Measurements from ENCODE around the gene SLC25A3.

SLC25A3 gene

GRCh38 chr12:98559666-98560065, 33.8 kb upstream of the SLC25A3 start:
- ChIA-PET CTCF (no interaction called here), POLR2A (no interaction called here)
- Histone ChIP-seq H3K4me1 (ENCODE audit: control insufficient read depth, insufficient read depth, low read length) (no peaks in the 10 kb centered on the region), H3K27ac (ENCODE audit: extremely low read depth, low read depth, low read length) (no peak overlapping the region), H3K36me3 (ENCODE audit: control insufficient read depth in 2 of 2, insufficient read depth in 1 of 2, low read length in 2 of 2) (no peaks in the 10 kb centered on the region), H3K4me3 (ENCODE audit: low read depth, low read length) (no peak overlapping the region), H3K9me3 (ENCODE audit: control insufficient read depth, insufficient read depth, low read depth, low read length) (no peaks in the 10 kb centered on the region)
- TF ChIP-seq SCRT2 (tag by site-specific recombination; IDR thresholded peaks at IDR 0.05) (no peak), ZNF114 (tag by site-specific recombination; IDR thresholded peaks at IDR 0.05) (no peak)

- H3K4me3 ChIP-seq (ENCODE audit: low read depth, low read length), result no peak overlapping the region
- H3K9me3 ChIP-seq (ENCODE audit: control insufficient read depth, insufficient read depth, low read depth, low read length), result no peaks in the 10 kb centered on the region
- H3K4me1 ChIP-seq (ENCODE audit: control insufficient read depth, insufficient read depth, low read length), result no peaks in the 10 kb centered on the region
- ChIA-PET CTCF (interaction anchor here (0.8 kb wide), 1 partner anchor 9 kb away, joined by 5 read pairs; no protein-coding TSS in a partner anchor), POLR2A (no interaction called here)
- TF ChIP-seq SP2 (tag by site-specific recombination; IDR thresholded peaks at IDR 0.05) (no peak), ZNF335 (tag by site-specific recombination; conservative IDR thresholded peaks at IDR 0.05) (no peak), GLI2 (tag by site-specific recombination; IDR thresholded peaks at IDR 0.05; ENCODE audit: borderline replicate concordance, low read depth) (no peak), ZNF148 (tag by site-specific recombination; IDR thresholded peaks at IDR 0.05; ENCODE audit: borderline replicate concordance) (no peak), PBX3 (CRISPR knock-in tag; IDR thresholded peaks at IDR 0.05) (no peak), ZNF768 (tag by site-specific recombination; IDR thresholded peaks at IDR 0.05) (no peak), ZFP41 (tag by site-specific recombination; IDR thresholded peaks at IDR 0.05; ENCODE audit: borderline replicate concordance) (no peak), ZNF16 (tag by site-specific recombination; IDR thresholded peaks at IDR 0.05; ENCODE audit: low read depth) (no peak), ZNF146 (tag by site-specific recombination; IDR thresholded peaks at IDR 0.05) (no peak), ELK4 (IDR thresholded peaks at IDR 0.05; ENCODE audit: borderline replicate concordance, low read depth, low read length) (no peak), ZNF580 (tag by site-specific recombination; IDR thresholded peaks at IDR 0.05) (no peak), YY2 (tag by site-specific recombination; IDR thresholded peaks at IDR 0.05) (no peak), GFI1B (tag by site-specific recombination; IDR thresholded peaks at IDR 0.05) (no peak)
- no peaks in the 10 kb centered on the region for H3K36me3 ChIP-seq (ENCODE audit: control insufficient read depth in 2 of 2, insufficient read depth in 1 of 2, low read length in 2 of 2)
- no peak overlapping the region for H3K27ac ChIP-seq (ENCODE audit: extremely low read depth, low read depth, low read length)
Measured at GRCh38 chr12:98561846-98562245, 31.6 kb upstream of the SLC25A3 start.

GRCh38 chr12:98572010-98572409, 21.5 kb upstream of the SLC25A3 start:
- POLR2A ChIA-PET, result interaction anchor here (1.8 kb wide), 1 partner anchor 21 kb away, joined by 6 read pairs; the partner anchor contains the start of gene SLC25A3
- Histone ChIP-seq H3K9me3 (ENCODE audit: control insufficient read depth, insufficient read depth, low read depth, low read length) (no peaks in the 10 kb centered on the region), H3K36me3 (ENCODE audit: control insufficient read depth in 2 of 2, insufficient read depth in 1 of 2, low read length in 2 of 2) (no peaks in the 10 kb centered on the region), H3K4me3 (ENCODE audit: low read depth, low read length) (no peak overlapping the region), H3K27ac (ENCODE audit: extremely low read depth, low read depth, low read length) (no peak overlapping the region), H3K4me1 (ENCODE audit: control insufficient read depth, insufficient read depth, low read length) (no peaks in the 10 kb centered on the region)
- CTCF ChIA-PET, result interaction anchor here (0.6 to 1.6 kb wide), 4 partner anchors 21 to 427 kb away, joined by 3 to 6 read pairs (median 4); no protein-coding TSS in a partner anchor
- no peak for TF ChIP-seq ZBTB17 (tag by site-specific recombination; IDR thresholded peaks at IDR 0.05)
- TF ChIP-seq ZNF335 (tag by site-specific recombination; conservative IDR thresholded peaks at IDR 0.05), result no peak
- no peak for TF ChIP-seq SCRT1 (tag by site-specific recombination; IDR thresholded peaks at IDR 0.05; ENCODE audit: borderline replicate concordance)
- TF ChIP-seq IKZF3 (tag by site-specific recombination; IDR thresholded peaks at IDR 0.05), result no peak
- no peak for TF ChIP-seq ZNF416 (tag by site-specific recombination; IDR thresholded peaks at IDR 0.05)
- TF ChIP-seq ZNF645 (tag by site-specific recombination; IDR thresholded peaks at IDR 0.05), result no peak
- no peak for TF ChIP-seq ZNF169 (tag by site-specific recombination; IDR thresholded peaks at IDR 0.05)
- no peak for TF ChIP-seq ZNF664 (tag by site-specific recombination; IDR thresholded peaks at IDR 0.05)
- no peak for TF ChIP-seq ZBTB26 (tag by site-specific recombination; optimal IDR thresholded peaks at IDR 0.05)
- TF ChIP-seq ZNF792 (tag by site-specific recombination; IDR thresholded peaks at IDR 0.05), result no peak
- no peak for TF ChIP-seq ZNF223 (tag by site-specific recombination; IDR thresholded peaks at IDR 0.05)
- TF ChIP-seq ZNF555 (tag by site-specific recombination; conservative IDR thresholded peaks at IDR 0.05), result no peak

All from HEK293 (cell line).